ENCODE results near the gene COPB2.

The COPB2 gene

GRCh38 chr3:139327231-139327630 lies 62.2 kb downstream of the COPB2 start:
- DNase-seq = no peak

- DNase-seq = no peak
These were observed 62.7 kb downstream of the COPB2 start for GRCh38 chr3:139326707-139327106.

GRCh38 chr3:139326131-139326530 lies 63.3 kb downstream of the COPB2 start:
- no peak for DNase-seq

GRCh38 chr3:139325551-139325950 lies 63.9 kb downstream of the COPB2 start:
- no peak for DNase-seq

- DNase-seq = no peak
These were observed 65.0 kb downstream of the COPB2 start for GRCh38 chr3:139324456-139324855.

GRCh38 chr3:139323146-139323545 lies 66.3 kb downstream of the COPB2 start:
- DNase-seq = no peak

GRCh38 chr3:139322346-139322745 lies 67.1 kb downstream of the COPB2 start:
- DNase-seq = no peak

- DNase-seq = no peak
These were observed 68.7 kb downstream of the COPB2 start for GRCh38 chr3:139320551-139321309.

- no peak for DNase-seq
These were observed 69.7 kb downstream of the COPB2 start for GRCh38 chr3:139319428-139320402.

GRCh38 chr3:139318826-139319225 lies 70.6 kb downstream of the COPB2 start:
- no peak for DNase-seq

- no peak for DNase-seq
These were observed 71.0 kb downstream of the COPB2 start for GRCh38 chr3:139318431-139318816.

- no peak for DNase-seq
These were observed 71.6 kb downstream of the COPB2 start for GRCh38 chr3:139317660-139318430.

GRCh38 chr3:139317215-139317614 lies 72.2 kb downstream of the COPB2 start:
- DNase-seq = no peak

GRCh38 chr3:139313921-139314320 lies 75.5 kb downstream of the COPB2 start:
- no peak for DNase-seq

- no peak for DNase-seq
These were observed 76.5 kb downstream of the COPB2 start for GRCh38 chr3:139312959-139313358.

GRCh38 chr3:139312416-139312815 lies 77.0 kb downstream of the COPB2 start:
- no peak for DNase-seq

GRCh38 chr3:139311557-139311956 lies 77.9 kb downstream of the COPB2 start:
- no peak for DNase-seq

GRCh38 chr3:139310474-139310933 lies 78.9 kb downstream of the COPB2 start:
- no peak for DNase-seq

GRCh38 chr3:139309880-139310279 lies 79.6 kb downstream of the COPB2 start:
- DNase-seq = no peak

- DNase-seq = no peak
These were observed 80.3 kb downstream of the COPB2 start for GRCh38 chr3:139309061-139309591.

GRCh38 chr3:139308560-139308959 lies 80.9 kb downstream of the COPB2 start:
- DNase-seq = no peak

Measured in activated CD4-positive, CD25-positive, alpha-beta regulatory T cell (primary cell).